HEK293 (cell line): ENCODE data around the gene CDH22.

ENCODE experiments used
- CTCF ChIA-PET: fragments of 350-600 bp; formaldehyde crosslinking; extraction: SDS; loops from one replicate; lab custom pipeline; 2021; ENCODE audit warnings: antibody characterized with exemption; lab: Yijun Ruan, JAX
- POLR2A ChIA-PET: fragments of 300-600 bp; formaldehyde crosslinking; extraction: SDS; loops from one replicate; lab custom pipeline; 2020; ENCODE audit warnings: antibody characterized with exemption, inconsistent platforms; lab: Yijun Ruan, JAX
- H3K27ac ChIP-seq: fragments of 200-500 bp; sonication (Bioruptor generic); 2 replicates; pipeline ENCODE4 v1.5.1; 2014; ENCODE audit warnings: low read depth, low read length, control low read depth, inconsistent platforms; ENCODE audit errors: extremely low read depth
- H3K36me3 ChIP-seq, 2 experiments: fragments of 200-500 bp in 1 of 2; sonication (Bioruptor generic) in 1 of 2; 1 replicate in 1 of 2; 2 replicates in 1 of 2; pipeline ENCODE4 v1.5.1; 2014 to 2017; ENCODE audit warnings: inconsistent platforms in 2 of 2, low read length in 2 of 2; ENCODE audit not compliant: control insufficient read depth in 2 of 2, insufficient read depth in 1 of 2
- H3K4me1 ChIP-seq: fragments of 200-500 bp; sonication (Bioruptor generic); 2 replicates; pipeline ENCODE4 v1.5.1; 2014; ENCODE audit warnings: mild to moderate bottlenecking, low read length, inconsistent platforms; ENCODE audit not compliant: control insufficient read depth, insufficient read depth
- H3K4me3 ChIP-seq: 2 replicates; pipeline ENCODE4 v1.5.1; 2011; ENCODE audit warnings: low read depth, mild to moderate bottlenecking, control low read depth, low read length, moderate library complexity
- H3K9me3 ChIP-seq: fragments of 200-500 bp; sonication (Bioruptor generic); 2 replicates; pipeline ENCODE4 v1.5.1; 2014; ENCODE audit warnings: low read depth, low read length, inconsistent platforms; ENCODE audit not compliant: control insufficient read depth, insufficient read depth
- EGR2 ChIP-seq: fragments of 450-650 bp; formaldehyde crosslinking; IDR thresholded peaks from 2 replicates; pipeline ENCODE4 v1.5.1; 2016; ENCODE audit warnings: low read depth, missing biosample characterization, missing genetic modification characterization
- KLF1 ChIP-seq: fragments of 450-650 bp; formaldehyde crosslinking; IDR thresholded peaks from 2 replicates; pipeline ENCODE4 v1.5.1; 2016; ENCODE audit warnings: missing biosample characterization, missing genetic modification characterization
- PRDM1 ChIP-seq: fragments of 450-650 bp; formaldehyde crosslinking; IDR thresholded peaks from 2 replicates; pipeline ENCODE4; 2016; ENCODE audit warnings: missing biosample characterization, missing genetic modification characterization
- PRDM2 ChIP-seq: fragments of 450-650 bp; formaldehyde crosslinking; IDR thresholded peaks from 2 replicates; pipeline ENCODE4 v1.5.1; 2016; ENCODE audit warnings: missing biosample characterization, missing genetic modification characterization, borderline replicate concordance
- SCRT1 ChIP-seq: fragments of 450-650 bp; formaldehyde crosslinking; IDR thresholded peaks from 2 replicates; pipeline ENCODE4 v1.5.1; 2016; ENCODE audit warnings: missing biosample characterization, missing genetic modification characterization, borderline replicate concordance
- ZBTB49 ChIP-seq: fragments of 450-650 bp; formaldehyde crosslinking; IDR thresholded peaks from 2 replicates; pipeline ENCODE4 v1.5.1; 2016; ENCODE audit warnings: missing biosample characterization, missing genetic modification characterization, low read depth
- ZFHX2 ChIP-seq: fragments of 450-650 bp; formaldehyde crosslinking; conservative IDR thresholded peaks from 2 replicates; pipeline ENCODE4 v1.5.1; 2016; ENCODE audit warnings: missing biosample characterization, missing genetic modification characterization
- ZFP3 ChIP-seq: fragments of 450-650 bp; formaldehyde crosslinking; IDR thresholded peaks from 2 replicates; pipeline ENCODE4 v1.5.1; 2016; ENCODE audit warnings: low read depth, missing biosample characterization, missing genetic modification characterization
- ZNF335 ChIP-seq: fragments of 450-650 bp; formaldehyde crosslinking; conservative IDR thresholded peaks from 2 replicates; pipeline ENCODE4 v1.5.1; 2016; ENCODE audit warnings: missing biosample characterization, missing genetic modification characterization
- ZNF513 ChIP-seq: fragments of 450-650 bp; IDR thresholded peaks from 2 replicates; pipeline ENCODE4 v1.5.1; 2018; ENCODE audit warnings: missing biosample characterization, missing genetic modification characterization
- ZNF639 ChIP-seq: fragments of 450-650 bp; formaldehyde crosslinking; IDR thresholded peaks from 2 replicates; pipeline ENCODE4 v1.5.1; 2016; ENCODE audit warnings: missing biosample characterization, missing genetic modification characterization
- ZNF654 ChIP-seq: fragments of 450-650 bp; formaldehyde crosslinking; IDR thresholded peaks from 2 replicates; pipeline ENCODE4 v1.5.1; 2016; ENCODE audit warnings: low read depth, missing biosample characterization, missing genetic modification characterization
- ZNF704 ChIP-seq: fragments of 450-650 bp; formaldehyde crosslinking; IDR thresholded peaks from 2 replicates; pipeline ENCODE4 v1.5.1; 2016; ENCODE audit warnings: missing biosample characterization, missing genetic modification characterization

Gene CDH22

GRCh38 chr20:46203510-46203837 lies 104.8 kb downstream of the CDH22 start:
- no peaks in the 10 kb centered on the region for H3K9me3 ChIP-seq
- no peaks in the 10 kb centered on the region for H3K4me1 ChIP-seq

GRCh38 chr20:46202766-46203509 lies 105.4 kb downstream of the CDH22 start:
- no peaks in the 10 kb centered on the region for H3K9me3 ChIP-seq
- no peak overlapping the region for H3K27ac ChIP-seq
- no peaks in the 10 kb centered on the region for H3K4me1 ChIP-seq
- H3K36me3 ChIP-seq: no peaks in the 10 kb centered on the region
- no peak overlapping the region for H3K4me3 ChIP-seq
- POLR2A ChIA-PET: interaction anchor here (0.6 kb wide), 1 partner anchor 209 kb away, joined by 4 read pairs; no protein-coding TSS in a partner anchor
- TF ChIP-seq PRDM2 (tag by site-specific recombination): no peak
- TF ChIP-seq ZNF513 (tag by site-specific recombination): peak; percentile 32; the same call in 1 of the 2 replicates
- peak; percentile 78; the same call in 1 of the 2 replicates for TF ChIP-seq EGR2 (tag by site-specific recombination)
- TF ChIP-seq ZNF654: no peak
- 0 out of 2 replicates have a peak, but pooled peaks have one; percentile 15 for TF ChIP-seq KLF1 (tag by site-specific recombination)
- TF ChIP-seq ZFHX2 (tag by site-specific recombination): peak; percentile 81
- TF ChIP-seq, all 188 proteins: peak for 4
- CTCF ChIA-PET: interaction anchor here (0.6 kb wide), 2 partner anchors 68 to 147 kb away, joined by 3 to 4 read pairs; no protein-coding TSS in a partner anchor

More at GRCh38 chr20:46203510-46203837, 104.8 kb downstream of the CDH22 start:
- TF ChIP-seq ZNF335 (tag by site-specific recombination) (no peak), PRDM1 (tag by site-specific recombination) (no peak), ZNF704 (tag by site-specific recombination) (no peak), ZNF639 (tag by site-specific recombination) (no peak), ZBTB49 (tag by site-specific recombination) (no peak), SCRT1 (tag by site-specific recombination) (no peak), ZFP3 (tag by site-specific recombination) (no peak)
- Histone ChIP-seq H3K36me3 (no peaks in the 10 kb centered on the region), H3K4me3 (no peak overlapping the region), H3K27ac (no peak overlapping the region)
- POLR2A ChIA-PET: no interaction called here
- CTCF ChIA-PET: interaction anchor here (0.6 kb wide), 2 partner anchors 69 to 146 kb away, joined by 3 to 4 read pairs; no protein-coding TSS in a partner anchor
